Fibroblast of mammary gland (primary cell): Measurements from ENCODE around the gene SSR2.

Experiments
- DNase-seq: peaks from one replicate; pipeline ENCODE4 v3.0.0-alpha.2; 2010; ENCODE audit warnings: low read depth
- H3K4me3 ChIP-seq: 2 replicates; pipeline ENCODE4 v1.5.1; 2011; ENCODE audit warnings: low read depth, mild to moderate bottlenecking, low read length, moderate library complexity; ENCODE audit not compliant: control insufficient read depth
- CTCF ChIP-seq: conservative IDR thresholded peaks from 2 replicates; pipeline ENCODE4 v1.5.1; 2011; ENCODE audit warnings: low read depth, low read length, inconsistent platforms; ENCODE audit not compliant: control insufficient read depth, insufficient read depth

Gene SSR2

GRCh38 chr1:155983191-155984024 is 37.3 kb downstream of the SSR2 start:
- DNase-seq: peak; percentile 99
- TF ChIP-seq CTCF: peak; percentile 24
- H3K4me3 ChIP-seq: peak overlapping the region; percentile 80

GRCh38 chr1:155982106-155982505 is 38.6 kb downstream of the SSR2 start:
- TF ChIP-seq CTCF: no peak
- peak; percentile 44 for DNase-seq
- H3K4me3 ChIP-seq: peak overlapping the region; percentile 80

- peak overlapping the region; percentile 80 for H3K4me3 ChIP-seq
- TF ChIP-seq CTCF: no peak
- DNase-seq: peak; percentile 96
These were observed 39.3 kb downstream of the SSR2 start for GRCh38 chr1:155981266-155982088.

GRCh38 chr1:155979597-155980343 is 41.0 kb downstream of the SSR2 start:
- peak overlapping the region; percentile 80 for H3K4me3 ChIP-seq
- no peak for TF ChIP-seq CTCF
- no peak for DNase-seq

- peak overlapping the region; percentile 80 for H3K4me3 ChIP-seq
- DNase-seq: peak; percentile 44
- no peak for TF ChIP-seq CTCF
These were observed 41.8 kb downstream of the SSR2 start for GRCh38 chr1:155978973-155979429.

- peak within 1 kb of the TSS; percentile 80 for H3K4me3 ChIP-seq
- TF ChIP-seq CTCF: no peak
- DNase-seq: peak; percentile 53
These were observed 42.3 kb downstream of the SSR2 start, which contains the start of gene ARHGEF2 for GRCh38 chr1:155978325-155978972. TSS of gene ARHGEF2 (minus strand) at chr1:155978547. CDS start at chr1:155978427, 120 bp downstream.
